ENCODE measurements around the gene CMIP.

- TF ChIP-seq EP300 (IDR thresholded peaks at IDR 0.05) (no peak), POLR2AphosphoS5 (IDR thresholded peaks at IDR 0.05) (no peak)
Measured at GRCh38 chr16:81578076-81578475, 133.5 kb downstream of the CMIP start.
